Measurements from ENCODE around the gene ZFPM1.

The ZFPM1 gene

GRCh38 chr16:88494335-88495154, 41.5 kb downstream of the ZFPM1 start:
- DNase-seq (ENCODE audit: extremely low spot score), result no peak
- ChIA-PET POLR2A (no interaction called here), CTCF (interaction anchor here (2.1 kb wide), 1 partner anchor 57 kb away, joined by 7 read pairs; no protein-coding TSS in a partner anchor)
- TF ChIP-seq CTCF (IDR thresholded peaks at IDR 0.05; ENCODE audit: control extremely low read depth, extremely low read depth, low read depth, missing control alignments), result no peak

- no peak for DNase-seq (ENCODE audit: extremely low spot score)
- no peak for TF ChIP-seq CTCF (IDR thresholded peaks at IDR 0.05; ENCODE audit: control extremely low read depth, extremely low read depth, low read depth, missing control alignments)
- POLR2A ChIA-PET, result no interaction called here
- CTCF ChIA-PET, result no interaction called here
Measured at GRCh38 chr16:88495268-88495772, 42.2 kb downstream of the ZFPM1 start.

GRCh38 chr16:88497561-88498462, 44.7 kb downstream of the ZFPM1 start:
- ChIA-PET CTCF (no interaction called here), POLR2A (interaction anchor here (0.6 kb wide), 1 partner anchor 72 kb away, joined by 3 read pairs; the partner anchor contains the start of gene ZC3H18)
- DNase-seq (ENCODE audit: extremely low spot score), result no peak
- TF ChIP-seq CTCF (IDR thresholded peaks at IDR 0.05; ENCODE audit: control extremely low read depth, extremely low read depth, low read depth, missing control alignments), result no peak

- ChIA-PET CTCF (no interaction called here), POLR2A (no interaction called here)
- no peak for TF ChIP-seq CTCF (IDR thresholded peaks at IDR 0.05; ENCODE audit: control extremely low read depth, extremely low read depth, low read depth, missing control alignments)
- no peak for DNase-seq (ENCODE audit: extremely low spot score)
Measured at GRCh38 chr16:88498576-88499208, 45.6 kb downstream of the ZFPM1 start.

GRCh38 chr16:88499292-88499691, 46.2 kb downstream of the ZFPM1 start:
- POLR2A ChIA-PET, result no interaction called here
- DNase-seq (ENCODE audit: extremely low spot score), result no peak
- TF ChIP-seq CTCF (IDR thresholded peaks at IDR 0.05; ENCODE audit: control extremely low read depth, extremely low read depth, low read depth, missing control alignments), result no peak
- CTCF ChIA-PET, result no interaction called here

GRCh38 chr16:88499836-88500251, 46.8 kb downstream of the ZFPM1 start:
- CTCF ChIA-PET, result no interaction called here
- POLR2A ChIA-PET, result interaction anchor here (0.5 kb wide), 1 partner anchor 112 kb away, joined by 4 read pairs; no protein-coding TSS in a partner anchor
- DNase-seq (ENCODE audit: extremely low spot score), result no peak
- TF ChIP-seq CTCF (IDR thresholded peaks at IDR 0.05; ENCODE audit: control extremely low read depth, extremely low read depth, low read depth, missing control alignments), result no peak
